ENCODE results near the gene ITGAE.

Gene ITGAE

DNA sequence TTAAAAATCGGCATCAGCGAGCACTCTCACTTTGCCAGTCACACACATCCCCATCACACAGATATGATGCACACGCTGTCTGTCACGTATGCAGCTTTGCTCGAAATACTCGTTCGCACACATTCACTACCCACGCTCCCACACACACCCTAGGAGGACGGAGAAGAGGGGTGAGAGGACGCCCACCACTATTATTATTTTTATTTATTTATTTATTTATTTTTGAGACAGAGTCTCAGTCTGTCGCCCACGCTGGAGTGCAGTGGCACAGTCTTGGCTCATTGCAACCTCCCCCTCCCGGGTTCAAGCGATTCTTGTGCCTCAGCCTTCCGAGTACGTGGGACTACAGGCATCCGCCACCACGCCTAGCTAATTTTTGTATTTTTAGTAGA lies 46.9 kb downstream of the ITGAE start:
- H4K20me1 ChIP-seq (ENCODE audit: insufficient read depth, low read length, poor library complexity, severe bottlenecking) = no peaks in the 10 kb centered on the region
- no peak overlapping the region for H3K4me3 ChIP-seq (ENCODE audit: low read length, poor library complexity, severe bottlenecking)
- H3K36me3 ChIP-seq (ENCODE audit: insufficient read depth, low read length) = no peaks in the 10 kb centered on the region
- H3K4me1 ChIP-seq (ENCODE audit: insufficient read depth, low read length, poor library complexity, severe bottlenecking) = peaks cover 34% of the 10 kb centered on the region
- no peak overlapping the region for H3K9ac ChIP-seq (ENCODE audit: low read depth, low read length, poor library complexity, severe bottlenecking)
- H2AFZ ChIP-seq (ENCODE audit: low read length) = no peak overlapping the region
- no peak overlapping the region for H3K4me2 ChIP-seq (ENCODE audit: low read depth, low read length, poor library complexity, severe bottlenecking)
- H3K79me2 ChIP-seq (ENCODE audit: insufficient read depth, low read length) = no peaks in the 10 kb centered on the region
- TF ChIP-seq, protein P1, sequence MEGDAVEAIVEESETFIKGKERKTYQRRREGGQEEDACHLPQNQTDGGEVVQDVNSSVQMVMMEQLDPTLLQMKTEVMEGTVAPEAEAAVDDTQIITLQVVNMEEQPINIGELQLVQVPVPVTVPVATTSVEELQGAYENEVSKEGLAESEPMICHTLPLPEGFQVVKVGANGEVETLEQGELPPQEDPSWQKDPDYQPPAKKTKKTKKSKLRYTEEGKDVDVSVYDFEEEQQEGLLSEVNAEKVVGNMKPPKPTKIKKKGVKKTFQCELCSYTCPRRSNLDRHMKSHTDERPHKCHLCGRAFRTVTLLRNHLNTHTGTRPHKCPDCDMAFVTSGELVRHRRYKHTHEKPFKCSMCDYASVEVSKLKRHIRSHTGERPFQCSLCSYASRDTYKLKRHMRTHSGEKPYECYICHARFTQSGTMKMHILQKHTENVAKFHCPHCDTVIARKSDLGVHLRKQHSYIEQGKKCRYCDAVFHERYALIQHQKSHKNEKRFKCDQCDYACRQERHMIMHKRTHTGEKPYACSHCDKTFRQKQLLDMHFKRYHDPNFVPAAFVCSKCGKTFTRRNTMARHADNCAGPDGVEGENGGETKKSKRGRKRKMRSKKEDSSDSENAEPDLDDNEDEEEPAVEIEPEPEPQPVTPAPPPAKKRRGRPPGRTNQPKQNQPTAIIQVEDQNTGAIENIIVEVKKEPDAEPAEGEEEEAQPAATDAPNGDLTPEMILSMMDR (conservative IDR thresholded peaks at IDR 0.05; ENCODE audit: low read length) = no peak
- TF ChIP-seq EZH2phosphoT487 (IDR thresholded peaks at IDR 0.05; ENCODE audit: borderline replicate concordance) = no peak
- H3K9me2 ChIP-seq (replicated peaks; ENCODE audit: low read depth, low read length) = no peaks in the 10 kb centered on the region
- H3K27me3 ChIP-seq (ENCODE audit: insufficient read depth, low read length, poor library complexity, severe bottlenecking) = no peaks in the 10 kb centered on the region
- H3F3A ChIP-seq (ENCODE audit: low read depth) = no peaks in the 10 kb centered on the region
- H3K9me3 ChIP-seq (ENCODE audit: insufficient read depth, low read depth, low read length) = no peaks in the 10 kb centered on the region

DNA sequence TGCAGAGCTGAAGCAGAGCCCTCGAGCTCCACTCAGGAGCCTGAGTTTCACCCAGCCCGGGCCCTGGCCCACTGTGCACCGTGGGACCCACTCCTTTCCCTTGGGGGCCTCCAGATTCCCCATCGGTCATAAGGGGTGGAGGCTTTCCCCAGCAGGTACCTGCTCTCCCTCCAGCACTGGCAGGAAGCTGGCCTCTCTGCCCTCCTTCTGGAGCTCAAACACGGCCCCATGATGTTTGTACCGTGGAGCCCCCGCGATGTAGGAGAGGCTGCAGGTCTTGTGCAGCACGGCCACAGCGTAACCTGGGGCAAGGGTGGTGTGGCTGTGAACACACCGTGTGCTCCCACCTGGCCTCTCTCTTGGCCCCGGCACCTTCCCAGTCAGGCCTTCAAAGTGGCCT lies 47.4 kb downstream of the ITGAE start:
- H3K79me2 ChIP-seq (ENCODE audit: insufficient read depth, low read length) = no peaks in the 10 kb centered on the region
- no peak overlapping the region for H3K4me3 ChIP-seq (ENCODE audit: low read length, poor library complexity, severe bottlenecking)
- H3K9me3 ChIP-seq (ENCODE audit: insufficient read depth, low read depth, low read length) = no peaks in the 10 kb centered on the region
- no peaks in the 10 kb centered on the region for H3K36me3 ChIP-seq (ENCODE audit: insufficient read depth, low read length)
- TF ChIP-seq EZH2phosphoT487 (IDR thresholded peaks at IDR 0.05; ENCODE audit: borderline replicate concordance) = no peak
- H3K9me2 ChIP-seq (replicated peaks; ENCODE audit: low read depth, low read length) = no peaks in the 10 kb centered on the region
- H3F3A ChIP-seq (ENCODE audit: low read depth) = no peaks in the 10 kb centered on the region
- no peaks in the 10 kb centered on the region for H3K27me3 ChIP-seq (ENCODE audit: insufficient read depth, low read length, poor library complexity, severe bottlenecking)
- H3K9ac ChIP-seq (ENCODE audit: low read depth, low read length, poor library complexity, severe bottlenecking) = no peak overlapping the region
- H4K20me1 ChIP-seq (ENCODE audit: insufficient read depth, low read length, poor library complexity, severe bottlenecking) = no peaks in the 10 kb centered on the region
- H2AFZ ChIP-seq (ENCODE audit: low read length) = no peak overlapping the region; the same call in 1 of the 2 replicates
- no peak overlapping the region for H3K4me2 ChIP-seq (ENCODE audit: low read depth, low read length, poor library complexity, severe bottlenecking)
- peaks cover 38% of the 10 kb centered on the region for H3K4me1 ChIP-seq (ENCODE audit: insufficient read depth, low read length, poor library complexity, severe bottlenecking)

DNA sequence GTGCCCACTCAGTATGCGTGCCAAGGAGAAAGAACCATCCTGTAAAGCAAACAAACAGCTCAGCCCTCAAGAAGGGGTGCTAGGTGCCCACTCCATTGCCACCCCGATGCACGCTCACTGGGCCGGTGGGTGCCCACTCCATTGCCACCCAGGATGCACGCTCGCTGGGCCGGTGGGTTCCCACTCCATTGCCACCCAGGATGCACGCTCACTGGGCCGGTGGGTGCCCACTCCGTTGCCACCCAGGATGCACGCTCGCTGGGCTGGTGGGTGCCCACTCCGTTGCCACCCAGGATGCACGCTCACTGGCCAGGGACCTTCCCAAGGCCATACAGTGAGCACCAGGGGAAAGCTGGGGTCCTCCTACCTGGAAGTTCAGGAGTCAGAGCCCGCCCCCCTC lies 49.2 kb downstream of the ITGAE start:
- Histone ChIP-seq H3K9me3 (ENCODE audit: insufficient read depth, low read depth, low read length) (no peaks in the 10 kb centered on the region), H3F3A (ENCODE audit: low read depth) (no peaks in the 10 kb centered on the region), H3K4me2 (ENCODE audit: low read depth, low read length, poor library complexity, severe bottlenecking) (peak overlapping the region; percentile 57), H3K9me2 (replicated peaks; ENCODE audit: low read depth, low read length) (no peaks in the 10 kb centered on the region), H3K4me3 (ENCODE audit: low read length, poor library complexity, severe bottlenecking) (no peak overlapping the region), H3K9ac (ENCODE audit: low read depth, low read length, poor library complexity, severe bottlenecking) (no peak overlapping the region), H2AFZ (ENCODE audit: low read length) (no peak overlapping the region), H3K79me2 (ENCODE audit: insufficient read depth, low read length) (no peaks in the 10 kb centered on the region), H3K36me3 (ENCODE audit: insufficient read depth, low read length) (no peaks in the 10 kb centered on the region), H4K20me1 (ENCODE audit: insufficient read depth, low read length, poor library complexity, severe bottlenecking) (no peaks in the 10 kb centered on the region), H3K4me1 (ENCODE audit: insufficient read depth, low read length, poor library complexity, severe bottlenecking) (peaks cover 34% of the 10 kb centered on the region), H3K27me3 (ENCODE audit: insufficient read depth, low read length, poor library complexity, severe bottlenecking) (no peaks in the 10 kb centered on the region)
- no peak for TF ChIP-seq EZH2phosphoT487 (IDR thresholded peaks at IDR 0.05; ENCODE audit: borderline replicate concordance)
- TF ChIP-seq, protein P1 (conservative IDR thresholded peaks at IDR 0.05; ENCODE audit: low read length) = no peak

DNA sequence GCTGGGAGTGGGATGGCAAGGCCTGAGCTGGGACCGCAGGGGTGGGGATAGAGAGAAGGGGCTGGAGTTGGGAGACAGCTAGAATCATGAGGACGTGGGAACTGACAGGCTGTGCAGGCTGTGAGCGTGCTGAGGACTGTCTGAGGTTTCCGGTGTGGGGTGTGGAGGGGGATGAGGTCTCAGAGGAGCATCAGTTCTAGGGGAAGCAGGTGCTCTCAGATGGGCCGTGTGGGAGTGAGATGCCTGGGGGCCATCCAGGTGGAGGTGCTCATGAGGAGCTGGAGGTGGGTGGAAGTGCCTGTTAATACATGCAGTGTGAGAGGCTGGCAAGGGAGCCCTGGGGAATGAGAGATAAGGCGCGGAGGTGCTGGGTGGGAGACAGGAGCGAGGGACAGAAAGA lies 50.1 kb downstream of the ITGAE start:
- Histone ChIP-seq H3K9ac (ENCODE audit: low read depth, low read length, poor library complexity, severe bottlenecking) (peak overlapping the region; percentile 25), H4K20me1 (ENCODE audit: insufficient read depth, low read length, poor library complexity, severe bottlenecking) (no peaks in the 10 kb centered on the region), H2AFZ (ENCODE audit: low read length) (no peak overlapping the region), H3K4me3 (ENCODE audit: low read length, poor library complexity, severe bottlenecking) (peak overlapping the region; percentile 1), H3K4me2 (ENCODE audit: low read depth, low read length, poor library complexity, severe bottlenecking) (peak overlapping the region; percentile 57), H3K9me2 (replicated peaks; ENCODE audit: low read depth, low read length) (no peaks in the 10 kb centered on the region), H3K4me1 (ENCODE audit: insufficient read depth, low read length, poor library complexity, severe bottlenecking) (peaks cover 34% of the 10 kb centered on the region), H3K36me3 (ENCODE audit: insufficient read depth, low read length) (no peaks in the 10 kb centered on the region), H3K27me3 (ENCODE audit: insufficient read depth, low read length, poor library complexity, severe bottlenecking) (no peaks in the 10 kb centered on the region), H3K79me2 (ENCODE audit: insufficient read depth, low read length) (no peaks in the 10 kb centered on the region), H3F3A (ENCODE audit: low read depth) (no peaks in the 10 kb centered on the region), H3K9me3 (ENCODE audit: insufficient read depth, low read depth, low read length) (no peaks in the 10 kb centered on the region)
- no peak for TF ChIP-seq EZH2phosphoT487 (IDR thresholded peaks at IDR 0.05; ENCODE audit: borderline replicate concordance)
- TF ChIP-seq, protein P1 (conservative IDR thresholded peaks at IDR 0.05; ENCODE audit: low read length) = no peak

Data from Loucy (cell line).